GM18858 (cell line): ENCODE data around the gene CEP104.

Experiments
- ATAC-seq: cut with Tn5 transposase; IDR thresholded peaks from one replicate; pipeline ENCODE4 v1.9.1; 2021; ENCODE audit not compliant: unreplicated experiment

CEP104 gene

DNA sequence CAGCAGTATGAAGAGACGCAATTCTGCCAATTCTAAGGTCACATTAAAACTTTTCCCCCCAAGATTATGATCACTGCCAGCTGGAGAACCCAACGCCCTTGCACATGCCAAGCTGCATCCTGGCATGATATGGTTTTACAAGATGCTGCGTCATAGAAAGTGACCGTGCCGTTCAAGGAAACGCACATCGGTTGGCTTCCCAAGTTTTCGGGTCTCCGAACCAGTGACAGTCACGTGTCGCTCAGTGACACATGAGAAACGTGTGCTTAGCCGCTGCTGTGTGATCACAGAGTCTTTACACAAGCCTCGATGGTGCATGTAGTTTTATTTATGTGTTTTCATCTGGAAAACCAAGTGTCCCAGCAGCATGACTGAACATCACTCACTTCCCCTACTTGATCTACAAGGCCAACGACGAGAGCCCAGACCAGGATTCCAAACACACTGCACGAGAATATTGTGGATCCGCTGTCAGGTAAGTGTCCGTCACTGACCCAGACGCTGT is 77.0 kb downstream of the CEP104 start:
- ATAC-seq, result no peak

GRCh38 chr1:3779265-3779911 is 77.6 kb downstream of the CEP104 start:
- ATAC-seq, result no peak

DNA sequence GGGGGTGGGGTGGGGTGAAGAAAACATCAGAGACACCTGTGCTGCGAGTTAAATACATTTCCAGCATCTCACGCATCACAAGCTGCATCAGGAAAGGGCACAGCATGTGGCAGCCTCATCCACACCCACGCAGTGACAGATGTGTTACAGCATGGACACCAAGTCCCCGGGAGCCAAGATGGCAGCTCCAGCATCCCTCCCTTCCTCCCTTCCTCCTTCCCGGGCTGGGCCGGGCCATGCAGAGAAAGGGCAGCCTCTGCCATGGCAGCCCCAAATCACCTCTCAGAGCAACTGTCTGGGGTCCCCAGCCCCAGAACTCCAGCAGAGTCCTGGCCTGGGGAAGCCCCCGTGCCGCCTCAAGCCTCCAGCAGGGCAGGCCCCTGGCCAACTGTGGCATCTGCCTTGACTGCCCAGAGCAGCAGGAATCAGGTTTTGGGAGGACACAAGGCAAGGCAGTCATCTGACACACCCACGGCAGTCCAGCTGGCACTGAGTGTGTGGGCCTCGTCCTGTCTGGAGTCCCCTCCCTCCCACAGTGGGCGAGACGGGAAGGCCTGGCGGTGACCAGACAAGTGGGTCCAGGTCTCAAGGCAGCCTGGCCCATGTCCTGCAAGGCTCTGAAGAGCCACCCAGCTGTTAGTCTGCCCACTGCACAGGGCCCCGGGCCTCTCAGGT is 78.3 kb downstream of the CEP104 start:
- no peak for ATAC-seq

GRCh38 chr1:3777647-3778589 is 79.1 kb downstream of the CEP104 start:
- ATAC-seq, result no peak

- no peak for ATAC-seq
Measured at GRCh38 chr1:3777078-3777547, 79.9 kb downstream of the CEP104 start.

DNA sequence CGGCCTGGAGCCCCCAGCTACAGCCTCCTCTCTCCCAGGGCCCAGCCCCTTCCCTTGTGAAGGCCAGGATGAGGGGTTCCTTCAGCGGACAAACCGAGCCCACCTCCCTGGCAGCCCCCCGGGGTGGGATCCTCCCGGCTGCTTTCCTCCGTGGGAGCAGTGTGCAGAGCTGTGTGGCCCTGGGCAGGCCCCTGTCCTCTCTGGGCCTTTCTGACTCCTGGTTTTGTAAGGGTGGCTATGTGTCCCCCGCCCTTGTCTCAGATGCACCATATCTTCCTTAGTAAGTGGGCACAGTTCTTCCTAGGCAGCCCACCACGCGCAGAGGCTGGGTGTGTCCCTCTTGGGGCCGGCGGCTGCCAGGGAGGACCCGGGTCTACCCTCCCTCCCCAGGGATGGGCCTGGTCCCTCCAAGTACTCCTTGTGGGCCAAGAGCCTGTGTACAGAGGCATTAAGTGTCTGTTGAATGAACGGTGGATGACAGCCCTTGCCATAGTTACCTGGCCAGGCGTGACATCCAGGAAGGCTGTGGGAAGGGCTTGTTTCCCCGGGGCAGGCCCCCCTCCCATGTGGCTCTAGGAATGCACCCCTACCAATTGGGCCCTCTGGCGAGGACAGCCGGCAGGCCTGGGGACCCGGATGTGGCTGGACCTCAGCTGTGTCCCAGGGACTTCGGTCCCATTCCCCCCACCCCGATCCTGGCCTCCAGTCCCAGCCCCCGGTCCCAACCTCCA is 80.6 kb downstream of the CEP104 start:
- ATAC-seq, result no peak

DNA sequence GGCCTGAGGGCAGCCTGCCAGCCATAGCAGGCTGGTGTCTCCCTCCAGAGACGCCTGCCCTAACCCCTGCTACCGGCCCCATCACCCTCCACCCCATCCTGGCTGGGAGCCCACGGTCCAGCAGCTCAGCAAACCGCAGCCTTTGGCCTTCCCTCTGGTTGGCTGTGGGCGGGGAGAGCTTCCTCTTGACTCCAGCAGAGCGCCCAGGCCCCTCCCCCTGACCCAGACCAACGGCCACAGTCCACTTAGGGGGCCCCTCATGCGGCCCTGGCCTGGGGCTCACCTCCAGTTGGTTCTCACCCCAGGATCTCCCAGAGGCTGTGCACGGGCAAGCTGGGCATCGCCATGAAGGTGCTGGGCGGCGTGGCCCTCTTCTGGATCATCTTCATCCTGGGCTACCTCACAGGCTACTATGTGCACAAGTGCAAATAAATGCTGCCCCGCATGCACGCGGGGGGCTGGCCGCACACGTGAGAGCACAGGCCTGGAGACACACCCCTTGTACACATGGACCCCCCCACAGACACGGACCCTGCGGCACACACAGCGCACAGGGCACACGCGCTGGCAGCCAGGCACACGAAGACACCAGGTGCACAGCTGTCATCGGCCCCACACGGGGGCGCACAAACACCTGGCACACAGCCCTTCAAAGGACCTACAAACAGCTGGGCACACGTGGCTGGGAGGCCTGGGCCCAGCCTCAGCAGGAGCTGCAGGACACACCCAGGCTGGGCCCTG is 81.4 kb downstream of the CEP104 start:
- no peak for ATAC-seq

GRCh38 chr1:3774946-3775489 is 82.0 kb downstream of the CEP104 start:
- ATAC-seq, result no peak

- ATAC-seq, result no peak
Measured at GRCh38 chr1:3774276-3774945, 82.6 kb downstream of the CEP104 start.

GRCh38 chr1:3773572-3774275 is 83.3 kb downstream of the CEP104 start:
- no peak for ATAC-seq

GRCh38 chr1:3772715-3773571 is 84.1 kb downstream of the CEP104 start, which contains the start of gene SMIM1:
Gene SMIM1, plus strand, starts transcription at chr1:3772749. Its CDS starts 2,625 bp downstream, at chr1:3775374.
- ATAC-seq, result no peak

DNA sequence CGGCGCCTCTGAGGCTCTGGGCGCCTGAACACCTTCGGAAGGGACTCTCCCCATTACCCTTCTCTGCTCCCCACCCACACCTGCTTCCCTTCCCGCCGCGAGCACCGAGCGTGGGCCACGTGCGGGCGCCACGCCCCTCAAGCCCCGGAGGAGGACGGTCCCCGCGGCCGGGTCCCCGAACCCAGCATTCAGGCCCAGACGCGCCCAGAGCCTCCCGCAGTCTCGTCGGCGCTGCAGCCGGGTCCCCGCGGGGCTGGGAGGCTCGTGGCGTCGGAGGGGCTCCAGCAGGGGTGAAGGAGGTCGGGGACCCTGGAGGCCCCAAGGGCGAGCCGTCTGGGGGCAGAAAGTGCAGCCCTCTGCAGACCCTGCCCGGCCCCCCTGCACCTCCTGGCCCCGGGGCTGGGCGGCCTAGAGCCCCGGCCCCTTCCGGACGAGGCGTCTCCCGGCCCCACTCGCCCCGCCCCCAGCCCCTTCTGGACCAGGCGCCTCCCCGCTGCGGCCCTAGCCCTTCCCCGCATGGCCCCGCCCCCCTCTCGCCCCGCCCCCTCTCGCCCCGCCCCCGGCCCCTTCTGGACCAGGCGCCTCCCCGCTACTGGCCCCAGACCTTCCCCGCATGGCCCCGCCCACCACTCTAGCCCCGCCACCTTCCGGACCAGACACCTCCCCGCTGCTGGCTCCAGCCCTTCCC is 84.8 kb downstream of the CEP104 start:
- ATAC-seq, result no peak

DNA sequence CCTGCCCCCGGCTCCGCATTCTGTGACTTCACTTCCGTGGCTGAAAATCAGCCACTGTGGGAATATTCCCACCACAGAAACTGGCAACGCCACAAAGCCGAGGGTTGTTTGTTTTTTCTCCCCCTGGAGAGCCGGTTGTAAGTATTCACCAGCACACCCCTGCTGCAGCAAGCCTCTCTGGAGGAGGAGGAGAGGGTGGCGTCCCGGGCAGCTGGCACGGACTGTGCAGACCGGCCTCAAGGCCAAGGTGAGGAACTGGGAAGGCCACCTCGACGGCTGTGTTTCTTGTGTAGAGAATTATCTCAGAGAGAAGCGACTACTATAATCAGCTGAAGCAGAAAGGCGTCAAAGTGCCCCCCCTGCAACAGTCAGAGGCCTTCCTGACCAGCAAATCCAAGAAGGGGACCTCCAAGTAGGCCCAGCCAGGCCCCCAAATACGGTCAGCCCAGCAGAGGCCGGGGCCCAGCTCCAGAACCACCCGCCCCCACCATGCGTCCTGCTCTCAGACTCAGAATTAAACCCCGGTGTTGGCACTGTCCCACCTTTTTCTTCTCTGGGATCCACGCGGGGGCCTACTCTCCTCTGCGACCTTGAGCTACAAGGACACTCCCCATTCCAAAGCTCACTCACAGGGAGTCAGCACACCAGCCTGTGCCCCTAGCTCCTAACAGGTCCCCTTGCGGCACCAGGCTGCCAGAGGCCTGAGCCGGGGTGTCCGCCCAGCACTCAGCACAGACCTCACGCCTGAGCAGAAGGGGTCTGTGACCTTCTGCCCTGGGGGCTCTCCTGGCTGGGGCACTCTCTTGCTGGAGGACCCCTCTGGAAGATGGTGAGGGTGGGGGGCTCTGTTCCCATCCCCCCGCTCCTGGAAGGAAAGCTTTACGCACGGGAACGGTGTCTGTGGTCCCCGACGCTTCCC is 85.6 kb downstream of the CEP104 start:
- no peak for ATAC-seq

GRCh38 chr1:3770047-3770765 is 86.8 kb downstream of the CEP104 start:
- no peak for ATAC-seq

GRCh38 chr1:3768811-3769390 is 88.1 kb downstream of the CEP104 start:
- ATAC-seq, result no peak
